ENCODE data around the gene ANKRD13B. TPM values are rescaled to one million over a fixed set of nuclear protein-coding genes. Genes with fewer than 3 reads are reported as not detected.

The ANKRD13B gene
- 2.8 and 24.0 TPM in 2 replicates for total RNA-seq (ENCODE audit: low replicate concordance)

DNA sequence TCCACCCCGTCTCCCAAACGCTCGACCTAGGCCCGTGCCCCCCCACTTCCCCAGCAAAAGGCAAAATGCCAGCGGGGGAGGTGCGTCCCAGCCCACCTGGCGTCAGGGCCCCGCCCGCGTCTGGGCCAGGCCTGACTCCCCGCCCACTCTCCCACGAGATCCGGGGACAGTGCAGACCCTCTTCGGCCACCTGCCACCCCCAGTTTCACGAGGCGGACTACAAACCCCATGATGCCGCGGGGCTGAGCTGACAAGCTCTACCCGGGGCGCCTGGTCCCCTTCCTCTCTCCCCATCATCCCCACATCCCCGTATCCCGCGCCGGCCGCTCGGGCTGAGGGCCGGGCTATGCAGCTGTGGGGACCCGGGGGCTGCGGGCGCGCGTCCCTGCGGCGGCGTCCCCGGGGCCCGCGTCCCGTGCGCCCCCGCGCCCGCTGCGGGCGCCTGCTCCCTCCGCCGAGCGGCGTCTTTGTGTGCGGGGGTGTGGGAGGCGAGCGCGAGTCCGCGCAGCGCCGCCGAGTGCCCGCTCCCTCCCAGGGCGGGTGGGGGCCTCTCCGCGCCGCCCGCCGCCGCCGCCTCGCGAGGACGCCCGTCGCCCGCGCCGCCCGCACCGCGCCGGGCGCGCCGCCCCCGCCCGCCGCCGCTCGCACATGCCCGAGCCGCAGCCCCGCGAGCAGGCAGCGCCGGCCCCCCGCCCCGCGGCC, at the start of gene ANKRD13B:
ANKRD13B (plus strand) TSS at position 283 of the 702 bp plus-strand sequence. CDS start 490 bp downstream, outside the sequence.
- Histone ChIP-seq H3K9me3 (ENCODE audit: low read depth) (no peaks in the 10 kb centered on the region), H3F3A (ENCODE audit: low read depth) (peaks cover 50% of the 10 kb centered on the region), H4K20me1 (ENCODE audit: low read depth) (peaks cover 44% of the 10 kb centered on the region), H3K4me3 (peak within 1 kb of the TSS; percentile 71), H3K36me3 (no peaks in the 10 kb centered on the region), H3K4me2 (peak within 1 kb of the TSS; percentile 98), H3K27me3 (no peaks in the 10 kb centered on the region), H3K9ac (no peak within 1 kb of the TSS), H3K4me1 (peaks cover 62% of the 10 kb centered on the region), H3K79me2 (ENCODE audit: low read depth) (peaks cover 25% of the 10 kb centered on the region), H3K27ac (no peak within 1 kb of the TSS), H2AFZ (replicated peaks) (peak within 1 kb of the TSS; percentile 79)
- H3K9me3 Mint-ChIP-seq, result no peaks in the 10 kb centered on the region
- DNase-seq (ENCODE audit: low spot score), result peak; percentile 76
- H3K27ac Mint-ChIP-seq, result peak within 1 kb of the TSS; percentile 72
- TF ChIP-seq EZH2phosphoT487 (IDR thresholded peaks at IDR 0.05) (no peak), EZH2 (IDR thresholded peaks at IDR 0.05) (no peak)
- TF ChIP-seq, protein P1, sequence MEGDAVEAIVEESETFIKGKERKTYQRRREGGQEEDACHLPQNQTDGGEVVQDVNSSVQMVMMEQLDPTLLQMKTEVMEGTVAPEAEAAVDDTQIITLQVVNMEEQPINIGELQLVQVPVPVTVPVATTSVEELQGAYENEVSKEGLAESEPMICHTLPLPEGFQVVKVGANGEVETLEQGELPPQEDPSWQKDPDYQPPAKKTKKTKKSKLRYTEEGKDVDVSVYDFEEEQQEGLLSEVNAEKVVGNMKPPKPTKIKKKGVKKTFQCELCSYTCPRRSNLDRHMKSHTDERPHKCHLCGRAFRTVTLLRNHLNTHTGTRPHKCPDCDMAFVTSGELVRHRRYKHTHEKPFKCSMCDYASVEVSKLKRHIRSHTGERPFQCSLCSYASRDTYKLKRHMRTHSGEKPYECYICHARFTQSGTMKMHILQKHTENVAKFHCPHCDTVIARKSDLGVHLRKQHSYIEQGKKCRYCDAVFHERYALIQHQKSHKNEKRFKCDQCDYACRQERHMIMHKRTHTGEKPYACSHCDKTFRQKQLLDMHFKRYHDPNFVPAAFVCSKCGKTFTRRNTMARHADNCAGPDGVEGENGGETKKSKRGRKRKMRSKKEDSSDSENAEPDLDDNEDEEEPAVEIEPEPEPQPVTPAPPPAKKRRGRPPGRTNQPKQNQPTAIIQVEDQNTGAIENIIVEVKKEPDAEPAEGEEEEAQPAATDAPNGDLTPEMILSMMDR (IDR thresholded peaks at IDR 0.05), result no peak
- peaks cover 11% of the 10 kb centered on the region for H3K27me3 Mint-ChIP-seq (ENCODE audit: insufficient read depth, low read depth)
- H3K36me3 Mint-ChIP-seq, result no peaks in the 10 kb centered on the region
- H3K4me3 Mint-ChIP-seq, result peak within 1 kb of the TSS; percentile 93
- peaks cover 58% of the 10 kb centered on the region for H3K4me1 Mint-ChIP-seq

DNA sequence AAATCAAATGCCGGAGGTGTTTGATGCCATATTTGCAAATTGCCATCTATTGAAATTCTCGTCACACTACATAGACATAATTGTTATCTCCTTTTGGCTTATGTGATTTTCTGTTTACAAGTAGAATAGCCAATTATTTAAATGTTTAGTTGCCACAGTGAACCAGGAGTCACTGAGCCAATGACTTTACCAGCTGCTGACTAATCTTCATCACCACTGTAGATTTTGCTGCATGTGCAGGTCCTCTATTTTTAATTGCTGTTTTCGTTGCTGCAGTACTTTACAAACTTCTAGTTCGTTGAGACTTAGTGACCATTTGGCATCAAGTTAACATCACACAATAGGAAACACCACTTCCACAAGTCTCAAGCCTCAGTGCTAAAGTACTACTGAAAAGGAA, 48.9 kb upstream of the ANKRD13B start:
- H3K27ac ChIP-seq, result no peak overlapping the region
- Mint-ChIP-seq H3K9me3 (no peaks in the 10 kb centered on the region), H3K4me1 (peaks cover 7% of the 10 kb centered on the region), H3K36me3 (peaks cover 20% of the 10 kb centered on the region), H3K4me3 (no peak overlapping the region), H3K27ac (no peak overlapping the region), H3K27me3 (ENCODE audit: insufficient read depth, low read depth) (no peaks in the 10 kb centered on the region)
- H3F3A ChIP-seq (ENCODE audit: low read depth), result peaks cover 4% of the 10 kb centered on the region
- H3K79me2 ChIP-seq (ENCODE audit: low read depth), result no peaks in the 10 kb centered on the region
- no peaks in the 10 kb centered on the region for H3K9me3 ChIP-seq (ENCODE audit: low read depth)
- no peak for TF ChIP-seq EZH2phosphoT487 (IDR thresholded peaks at IDR 0.05)
- TF ChIP-seq EZH2 (IDR thresholded peaks at IDR 0.05), result no peak
- TF ChIP-seq, protein P1 (IDR thresholded peaks at IDR 0.05), result no peak
- H2AFZ ChIP-seq (replicated peaks), result no peak overlapping the region
- H3K9ac ChIP-seq, result no peak overlapping the region
- H3K36me3 ChIP-seq, result peaks cover 6% of the 10 kb centered on the region
- no peak for DNase-seq (ENCODE audit: low spot score)
- H3K4me3 ChIP-seq, result no peak overlapping the region
- H3K4me1 ChIP-seq, result no peaks in the 10 kb centered on the region
- H4K20me1 ChIP-seq (ENCODE audit: low read depth), result peaks cover 15% of the 10 kb centered on the region
- no peak overlapping the region for H3K4me2 ChIP-seq
- no peaks in the 10 kb centered on the region for H3K27me3 ChIP-seq

DNA sequence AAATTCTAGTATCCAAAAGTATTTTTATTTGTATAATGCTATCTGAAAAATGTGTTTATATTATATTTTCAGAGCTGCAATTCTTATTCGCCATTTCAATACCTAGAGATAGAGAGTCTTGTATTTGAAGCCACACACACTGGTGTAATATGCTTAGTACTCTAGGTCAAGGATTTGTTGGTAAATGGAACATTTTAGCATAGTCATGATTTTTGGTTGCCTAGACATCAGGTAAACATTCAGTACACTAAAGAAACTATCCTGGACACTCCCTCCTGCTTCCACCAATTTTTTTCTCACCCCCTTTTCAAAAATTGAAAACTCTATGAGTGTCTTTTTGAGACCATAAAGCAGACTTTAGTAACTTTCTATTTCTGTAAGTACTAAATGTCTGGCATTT, 46.8 kb upstream of the ANKRD13B start:
- H3K36me3 ChIP-seq, result peaks cover 6% of the 10 kb centered on the region
- H2AFZ ChIP-seq (replicated peaks), result no peak overlapping the region
- Mint-ChIP-seq H3K27me3 (ENCODE audit: insufficient read depth, low read depth) (no peaks in the 10 kb centered on the region), H3K36me3 (peaks cover 15% of the 10 kb centered on the region), H3K9me3 (no peaks in the 10 kb centered on the region), H3K4me1 (peaks cover 9% of the 10 kb centered on the region), H3K4me3 (no peak overlapping the region), H3K27ac (no peak overlapping the region)
- TF ChIP-seq EZH2 (IDR thresholded peaks at IDR 0.05), result no peak
- TF ChIP-seq, protein P1 (IDR thresholded peaks at IDR 0.05), result no peak
- TF ChIP-seq EZH2phosphoT487 (IDR thresholded peaks at IDR 0.05), result no peak
- no peak overlapping the region for H3K27ac ChIP-seq
- no peaks in the 10 kb centered on the region for H3K4me1 ChIP-seq
- no peak for DNase-seq (ENCODE audit: low spot score)
- H3F3A ChIP-seq (ENCODE audit: low read depth), result peaks cover 7% of the 10 kb centered on the region
- H3K79me2 ChIP-seq (ENCODE audit: low read depth), result no peaks in the 10 kb centered on the region
- H4K20me1 ChIP-seq (ENCODE audit: low read depth), result peaks cover 11% of the 10 kb centered on the region
- H3K4me3 ChIP-seq, result no peak overlapping the region
- H3K9me3 ChIP-seq (ENCODE audit: low read depth), result no peaks in the 10 kb centered on the region
- no peaks in the 10 kb centered on the region for H3K27me3 ChIP-seq
- no peak overlapping the region for H3K4me2 ChIP-seq
- no peak overlapping the region for H3K9ac ChIP-seq
